NCI-H187 treated with DMSO at 0.1 percent for 48 hours (cell line): ENCODE measurements around the gene FBXO34.

Source experiments
- DNase-seq: peaks from one replicate; lab custom pipeline; 2025; lab: John Stamatoyannopoulos, UW

FBXO34 gene, protein sequence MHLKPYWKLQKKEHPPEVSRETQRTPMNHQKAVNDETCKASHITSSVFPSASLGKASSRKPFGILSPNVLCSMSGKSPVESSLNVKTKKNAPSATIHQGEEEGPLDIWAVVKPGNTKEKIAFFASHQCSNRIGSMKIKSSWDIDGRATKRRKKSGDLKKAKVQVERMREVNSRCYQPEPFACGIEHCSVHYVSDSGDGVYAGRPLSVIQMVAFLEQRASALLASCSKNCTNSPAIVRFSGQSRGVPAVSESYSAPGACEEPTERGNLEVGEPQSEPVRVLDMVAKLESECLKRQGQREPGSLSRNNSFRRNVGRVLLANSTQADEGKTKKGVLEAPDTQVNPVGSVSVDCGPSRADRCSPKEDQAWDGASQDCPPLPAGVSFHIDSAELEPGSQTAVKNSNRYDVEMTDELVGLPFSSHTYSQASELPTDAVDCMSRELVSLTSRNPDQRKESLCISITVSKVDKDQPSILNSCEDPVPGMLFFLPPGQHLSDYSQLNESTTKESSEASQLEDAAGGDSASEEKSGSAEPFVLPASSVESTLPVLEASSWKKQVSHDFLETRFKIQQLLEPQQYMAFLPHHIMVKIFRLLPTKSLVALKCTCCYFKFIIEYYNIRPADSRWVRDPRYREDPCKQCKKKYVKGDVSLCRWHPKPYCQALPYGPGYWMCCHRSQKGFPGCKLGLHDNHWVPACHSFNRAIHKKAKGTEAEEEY

DNA sequence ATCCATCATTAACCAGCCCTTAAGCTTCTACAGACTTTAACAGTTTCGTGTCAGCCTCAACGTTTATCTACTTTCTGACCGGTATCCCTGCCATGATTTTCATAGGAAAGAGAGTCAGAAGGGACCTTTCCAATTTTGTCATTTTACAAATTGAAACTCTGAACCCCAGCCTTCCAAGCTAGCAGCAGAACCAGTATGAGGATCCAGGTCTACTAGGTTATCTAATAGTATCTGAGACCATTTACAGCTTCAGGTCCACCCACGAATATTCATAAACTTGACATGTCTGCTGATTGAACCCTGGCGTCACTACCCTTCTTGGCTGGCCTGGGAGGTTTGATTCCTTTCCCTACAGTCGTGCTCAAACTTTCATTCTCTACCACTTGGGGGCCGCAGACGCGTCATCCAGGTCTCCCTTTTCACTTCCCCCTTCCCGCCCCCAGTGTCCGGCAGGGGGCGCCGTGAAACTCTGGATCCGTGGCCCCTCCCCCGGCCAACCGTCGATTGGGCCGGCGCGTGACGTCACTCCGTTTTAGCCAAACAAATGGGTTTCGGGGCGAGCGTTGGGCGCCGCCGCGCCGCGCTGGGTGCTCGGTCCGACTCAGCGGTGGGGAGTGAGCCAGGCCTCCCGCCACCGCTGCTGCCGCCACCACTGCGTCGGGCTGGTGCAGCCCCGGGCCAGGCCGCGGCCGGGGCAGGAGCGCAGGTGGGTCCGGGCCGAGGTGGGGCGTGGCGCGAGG is at the start of gene FBXO34:
FBXO34 (plus strand) TSS at position 590 of the 740 bp plus-strand sequence. CDS start 78,970 bp downstream, outside the sequence.
- peak; percentile 80 for DNase-seq

DNA sequence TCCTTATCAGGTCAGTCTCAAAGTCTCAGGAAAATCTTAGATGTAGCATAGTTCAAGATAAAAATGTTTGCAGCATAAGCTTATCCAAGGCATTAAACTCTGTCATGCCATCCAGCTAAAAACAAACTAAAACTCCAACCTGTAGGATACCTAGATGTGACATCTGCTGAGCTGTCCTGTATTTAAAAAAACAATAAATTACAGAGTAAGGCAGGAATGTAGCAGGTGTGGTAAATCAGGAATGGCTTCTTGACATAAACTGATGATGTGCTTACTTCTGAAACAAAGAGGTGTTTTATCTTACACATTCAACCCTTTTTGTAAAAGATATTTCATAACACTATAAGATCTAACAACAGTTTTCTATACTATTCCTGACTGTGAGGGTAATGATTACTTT is 49.3 kb upstream of the FBXO34 start:
- DNase-seq: no peak

DNA sequence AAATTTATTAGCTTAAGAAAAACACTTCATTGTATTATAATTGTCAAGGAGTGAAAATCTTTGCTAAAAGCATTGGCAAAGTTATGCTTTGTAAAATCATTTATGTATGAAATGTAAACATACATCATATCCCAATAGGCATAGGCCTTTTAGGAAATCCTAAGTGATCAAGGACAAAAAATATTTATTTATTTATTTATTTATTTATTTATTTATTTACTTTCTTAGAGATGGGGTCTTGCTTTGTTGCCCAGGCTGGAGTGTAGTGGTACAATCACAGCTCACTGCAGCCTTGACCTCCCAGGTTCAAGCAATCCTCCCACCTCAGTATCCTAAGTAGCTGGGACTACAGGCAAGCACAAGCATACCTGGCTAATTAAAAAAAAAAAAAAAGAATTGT is 47.9 kb upstream of the FBXO34 start:
- no peak for DNase-seq

DNA sequence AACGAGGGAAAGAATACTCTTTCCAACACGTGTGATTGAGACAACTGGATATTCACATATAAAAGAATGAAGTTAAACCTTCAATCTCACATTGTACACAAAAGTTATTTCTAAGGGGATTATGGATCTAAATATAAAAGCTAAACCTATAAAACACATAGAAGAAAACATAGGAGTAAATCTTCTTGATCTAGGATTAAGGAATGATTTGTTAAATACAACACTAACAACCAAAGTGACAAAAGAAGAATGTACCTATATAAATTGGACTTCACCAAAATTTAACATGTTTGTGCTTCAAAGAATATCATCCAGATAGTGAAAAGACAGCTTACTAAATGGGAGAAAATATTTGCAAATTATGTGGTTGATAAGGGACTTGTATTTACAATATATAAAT is 43.0 kb upstream of the FBXO34 start:
- no peak for DNase-seq

DNA sequence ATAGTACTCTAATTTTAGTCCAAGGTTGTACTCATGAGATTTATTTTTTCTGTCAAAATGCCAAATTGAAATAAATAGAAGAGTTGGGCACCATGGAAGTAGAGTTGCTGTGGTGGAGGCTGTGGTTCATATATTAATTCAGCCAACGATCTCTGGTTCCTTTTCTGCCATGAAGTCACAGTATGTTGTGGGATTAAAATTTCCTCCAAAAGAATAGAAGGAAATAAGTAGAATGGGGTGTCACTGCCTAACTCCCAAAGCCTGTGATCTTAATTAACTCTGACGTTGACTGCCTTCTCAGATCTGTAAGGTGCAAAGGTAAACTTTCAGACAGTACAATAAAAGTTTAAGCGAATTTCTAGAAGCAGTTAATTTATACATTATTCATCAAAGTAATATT is 37.6 kb upstream of the FBXO34 start:
- no peak for DNase-seq

DNA sequence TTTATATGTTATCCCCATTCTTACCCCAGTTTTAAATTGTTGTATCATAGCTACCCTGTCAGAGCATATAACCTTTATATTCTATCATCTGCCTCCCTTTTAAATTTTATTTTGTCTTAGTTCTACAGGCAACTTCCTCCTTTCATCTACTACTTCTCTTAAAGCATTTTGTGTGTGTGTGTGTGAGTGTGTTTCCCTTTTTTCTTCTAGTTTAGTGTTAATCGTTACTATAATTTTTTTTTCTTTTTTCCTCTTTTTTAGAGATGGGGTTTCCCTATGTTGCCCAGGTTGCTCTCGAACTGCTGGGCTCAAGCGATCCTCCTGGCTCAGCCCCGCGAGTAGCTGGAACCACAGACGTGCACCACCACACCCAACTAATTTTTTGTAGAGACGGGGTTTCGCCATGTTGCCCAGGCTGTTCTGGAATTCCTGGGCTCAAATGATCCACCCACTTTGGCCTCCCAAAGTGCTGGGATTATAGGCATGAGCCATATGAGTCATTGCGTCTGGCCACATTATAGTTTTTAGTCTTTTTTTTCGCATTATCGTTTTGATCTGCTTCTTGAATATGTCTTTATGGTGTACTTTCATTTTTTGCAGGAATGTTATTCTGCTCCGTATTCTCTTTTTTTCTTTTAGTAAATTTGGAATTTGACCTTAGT is 33.1 kb upstream of the FBXO34 start:
- no peak for DNase-seq

DNA sequence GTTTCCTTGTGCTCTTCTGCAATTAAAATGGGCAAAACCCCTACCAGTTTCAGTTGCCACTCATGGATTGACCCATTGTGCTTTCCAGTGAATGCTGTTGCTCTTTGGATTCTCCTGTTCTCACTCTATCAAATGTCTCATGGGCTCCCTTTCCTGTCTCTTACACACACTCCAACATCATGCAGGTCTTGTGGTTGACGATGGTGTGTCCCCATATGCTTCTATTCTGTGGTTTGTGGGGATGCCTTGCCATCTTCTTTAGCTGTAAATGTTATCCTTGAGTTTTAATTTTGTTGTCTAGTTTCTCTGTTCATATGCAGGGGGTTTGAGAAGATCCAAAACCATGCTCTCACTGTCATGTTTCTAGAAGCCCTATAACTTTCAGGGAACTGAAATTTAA is 31.9 kb upstream of the FBXO34 start:
- DNase-seq: no peak

DNA sequence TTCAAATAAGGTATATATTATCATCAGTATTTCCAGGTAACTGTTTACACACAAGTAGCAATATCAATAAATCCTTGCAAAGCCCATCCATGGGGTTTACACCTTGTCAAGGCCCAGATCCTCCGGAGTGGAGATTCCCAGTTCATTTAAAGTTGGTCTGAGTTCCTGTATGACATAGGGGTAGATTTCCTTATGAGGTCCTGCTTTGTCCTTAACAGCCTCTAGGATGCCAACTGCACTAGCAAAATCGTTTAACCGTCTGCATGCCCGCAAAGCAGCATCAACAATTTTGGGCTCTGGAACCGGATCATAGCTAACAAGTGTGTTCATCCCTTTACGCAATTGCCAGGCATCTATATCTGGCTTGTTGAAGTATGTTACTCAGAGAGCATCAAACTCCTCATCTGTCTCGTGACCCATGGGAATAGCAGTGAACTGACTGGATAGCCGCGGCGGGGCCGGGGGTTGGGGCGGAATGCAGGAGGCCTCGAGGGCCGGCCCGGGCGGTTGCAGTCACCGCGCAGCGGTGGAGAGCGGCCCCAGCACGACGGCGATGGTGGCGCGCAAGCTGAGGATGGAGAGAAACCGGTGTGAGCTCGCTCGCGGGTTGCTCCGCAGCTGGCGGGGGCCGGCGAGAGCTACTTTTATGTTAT is 30.6 kb upstream of the FBXO34 start:
- no peak for DNase-seq

DNA sequence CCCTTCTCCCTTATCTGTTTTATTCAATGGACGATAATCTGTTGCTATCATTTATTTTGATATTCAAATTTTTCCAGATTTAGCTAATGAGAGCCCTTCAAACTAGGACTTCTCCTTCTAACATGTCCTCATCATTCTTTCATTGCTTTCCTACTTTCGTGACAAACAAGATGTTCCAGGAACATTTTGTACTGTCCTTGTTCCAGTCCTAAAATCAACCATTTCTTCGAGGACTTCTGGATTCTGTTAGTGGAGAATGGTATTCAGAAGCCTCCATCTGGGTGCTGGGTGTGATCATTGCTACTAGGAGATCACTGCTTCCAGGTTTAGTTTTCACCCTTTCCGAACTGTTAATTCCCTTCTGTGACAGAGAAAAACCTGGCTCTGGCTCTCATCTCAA is 29.5 kb upstream of the FBXO34 start:
- DNase-seq: no peak

DNA sequence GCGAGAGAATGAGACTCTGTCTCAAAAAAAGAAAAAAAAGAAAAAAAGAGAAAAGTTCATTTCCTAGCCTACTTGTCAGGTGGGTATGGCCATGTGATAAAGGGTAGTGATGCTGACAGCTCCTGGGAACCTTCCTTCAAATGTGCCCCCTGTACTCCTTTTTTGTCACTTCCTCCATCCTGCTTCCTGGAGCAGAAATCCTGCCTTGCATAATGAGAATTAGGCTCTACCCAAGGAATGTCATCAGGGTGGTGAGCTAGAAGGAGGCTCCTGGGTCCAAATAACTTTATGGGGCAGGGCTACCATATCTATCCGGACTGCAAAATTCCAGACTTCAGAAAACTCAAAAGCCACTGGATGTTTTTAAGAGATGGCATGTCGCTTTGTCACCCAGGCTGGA is 27.8 kb upstream of the FBXO34 start:
- no peak for DNase-seq

DNA sequence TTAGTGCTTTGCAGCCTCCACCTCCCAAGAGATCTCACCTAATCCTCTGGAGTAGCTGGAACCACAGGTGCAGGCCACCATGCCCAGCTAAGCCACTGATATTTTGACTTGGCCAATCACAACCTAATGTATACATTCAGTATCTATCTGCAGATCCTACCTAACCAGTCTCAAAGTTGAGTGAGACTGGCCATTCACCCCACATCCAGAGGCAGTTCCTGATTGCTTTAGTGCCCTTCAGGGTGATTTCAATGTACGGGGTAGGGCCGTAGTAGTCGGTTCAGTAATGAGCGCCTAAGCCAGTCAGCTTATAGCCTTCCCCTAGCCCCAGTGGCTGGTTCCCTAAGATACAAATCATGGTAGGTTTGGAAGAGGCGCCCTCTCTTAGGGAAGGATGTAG is 27.4 kb upstream of the FBXO34 start:
- no peak for DNase-seq

DNA sequence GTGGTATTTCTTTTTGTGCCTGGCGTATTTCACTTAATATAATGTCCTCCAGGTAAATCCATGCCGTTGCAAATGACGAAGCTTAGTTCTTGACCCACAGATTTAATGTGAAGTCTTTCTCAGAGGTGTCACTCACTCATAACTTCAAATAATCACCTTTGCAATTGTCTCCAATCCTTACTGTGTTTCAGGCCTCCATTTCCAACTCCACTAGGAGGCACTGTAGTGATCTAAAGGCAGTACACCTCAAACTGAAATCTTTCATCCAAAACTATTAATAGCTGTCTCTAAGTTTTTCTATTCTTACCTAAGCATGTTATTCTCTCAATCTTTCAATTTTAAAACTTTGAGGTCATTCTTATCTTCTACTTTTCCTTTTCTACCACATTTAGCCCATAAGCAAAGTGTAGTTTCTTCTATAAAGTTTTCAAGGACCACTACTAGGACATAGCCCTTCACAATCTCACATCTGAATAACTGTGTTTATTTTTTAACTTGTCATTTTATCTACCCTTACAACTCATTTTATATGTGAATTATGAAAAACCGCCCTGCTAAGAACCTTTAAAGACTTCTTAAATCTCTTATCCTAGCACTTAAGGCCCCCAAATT is 25.5 kb upstream of the FBXO34 start:
- DNase-seq: no peak

DNA sequence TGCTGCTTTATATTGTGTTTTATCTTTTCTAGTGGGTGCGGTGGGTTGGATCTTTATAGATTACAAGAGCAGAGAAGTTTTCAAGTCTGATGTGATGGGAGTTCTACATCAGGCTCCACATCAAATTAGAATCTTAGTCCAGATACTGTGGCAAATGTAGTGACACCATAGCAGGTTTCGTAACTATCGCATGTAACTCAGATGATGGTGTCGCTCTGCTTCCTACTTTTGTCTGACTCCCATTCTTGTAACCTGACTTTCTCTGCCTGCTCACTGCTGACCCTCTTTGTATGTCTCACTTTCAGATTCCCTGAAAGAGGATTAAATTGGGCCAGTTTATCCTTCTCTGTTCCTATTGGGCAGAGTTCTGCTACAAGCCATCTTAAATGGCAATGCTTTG is 22.8 kb upstream of the FBXO34 start:
- no peak for DNase-seq

DNA sequence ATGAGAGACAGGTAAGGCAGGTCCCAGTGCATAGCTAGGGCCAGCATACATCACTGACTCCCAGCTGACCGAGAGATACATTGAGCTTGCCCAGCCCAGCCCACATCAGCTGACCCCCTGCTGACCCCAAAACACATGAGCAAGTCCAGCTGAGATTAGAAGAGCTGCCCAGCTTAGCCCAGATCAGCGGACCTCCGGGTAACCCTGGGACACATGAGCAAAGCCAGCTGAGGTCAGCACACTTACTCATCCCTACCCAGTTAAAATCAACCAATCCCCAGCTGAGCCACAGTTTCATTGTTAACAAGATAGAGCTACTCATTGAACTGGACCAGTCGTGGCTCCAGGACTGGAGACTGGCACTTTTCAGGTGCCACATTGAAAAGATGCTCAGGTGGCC is 21.8 kb upstream of the FBXO34 start:
- DNase-seq: no peak

DNA sequence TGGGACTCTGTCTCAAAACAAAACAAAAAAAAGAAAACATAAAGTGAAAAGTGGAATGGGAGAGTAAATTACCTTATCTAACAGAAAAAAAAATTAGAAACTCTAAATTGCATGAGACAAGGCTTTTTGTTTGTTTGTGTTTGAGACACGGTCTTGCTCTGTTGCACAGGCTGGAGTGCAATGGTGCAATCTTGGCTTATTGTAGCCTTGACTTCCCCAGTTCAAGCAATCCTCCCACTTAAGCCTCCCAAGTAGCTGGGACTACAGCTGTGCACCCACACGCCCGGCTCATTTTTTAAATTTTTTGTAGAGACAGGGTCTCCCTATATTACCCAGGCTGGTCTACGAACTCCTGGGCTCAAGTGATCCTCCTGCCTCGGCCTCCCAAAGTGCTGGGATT is 17.9 kb upstream of the FBXO34 start:
- no peak for DNase-seq

DNA sequence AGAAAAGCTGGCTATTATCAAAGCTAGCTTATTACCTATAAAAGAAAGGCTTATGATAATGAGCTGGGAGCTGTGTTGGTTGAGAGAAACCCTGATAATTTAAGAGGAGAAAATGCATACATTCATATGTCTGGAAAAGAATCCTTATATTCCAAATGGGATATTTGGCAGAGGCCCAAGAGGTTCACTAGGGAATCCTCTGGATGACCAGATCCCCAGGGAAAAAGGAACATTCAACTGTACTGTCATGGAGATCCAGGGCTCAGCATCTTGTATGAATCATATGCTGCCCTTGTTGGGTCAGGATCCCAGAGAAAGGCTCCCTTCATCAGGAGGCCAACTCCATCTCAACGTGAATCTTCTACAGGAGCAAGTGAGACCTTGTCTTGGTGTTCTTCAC is 16.6 kb upstream of the FBXO34 start:
- no peak for DNase-seq

DNA sequence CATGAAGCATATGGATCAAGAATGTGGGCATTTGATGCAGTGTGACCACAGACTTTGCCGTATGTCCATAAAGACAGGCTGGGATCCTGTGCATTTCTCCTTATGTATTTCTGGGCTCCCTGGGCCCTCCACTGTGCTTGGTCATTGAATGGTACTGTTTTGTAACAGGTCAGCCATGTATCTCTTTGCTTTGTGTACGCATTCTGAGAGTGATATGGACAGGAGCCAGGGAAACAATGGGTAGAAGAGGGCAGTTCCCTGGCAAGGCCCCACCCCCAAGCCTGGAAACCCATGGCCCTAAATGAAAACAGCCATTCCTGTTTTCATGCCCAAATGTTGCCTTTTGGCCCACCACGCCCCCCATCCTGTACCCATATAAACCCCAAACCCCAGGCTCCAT is 15.2 kb upstream of the FBXO34 start:
- DNase-seq: no peak

DNA sequence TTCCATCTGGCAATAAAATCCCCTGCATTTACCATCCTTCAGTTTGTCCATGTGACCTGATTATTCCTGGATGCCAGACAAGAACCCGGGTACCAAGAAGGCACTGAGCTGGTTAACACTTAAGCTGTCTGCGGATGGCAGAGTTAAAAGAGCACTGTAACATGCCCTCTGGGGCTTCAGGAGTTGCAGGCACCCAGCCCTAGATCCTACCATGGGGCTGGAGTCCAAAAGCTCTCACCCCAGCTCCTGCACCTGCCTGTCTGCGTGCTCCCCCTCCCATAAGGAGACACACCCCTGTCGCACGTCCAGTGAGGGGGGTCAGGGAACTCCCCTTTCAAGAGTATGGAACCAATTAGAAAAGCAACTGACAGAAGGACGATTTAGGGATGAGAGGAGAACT is 14.6 kb upstream of the FBXO34 start:
- DNase-seq: no peak

DNA sequence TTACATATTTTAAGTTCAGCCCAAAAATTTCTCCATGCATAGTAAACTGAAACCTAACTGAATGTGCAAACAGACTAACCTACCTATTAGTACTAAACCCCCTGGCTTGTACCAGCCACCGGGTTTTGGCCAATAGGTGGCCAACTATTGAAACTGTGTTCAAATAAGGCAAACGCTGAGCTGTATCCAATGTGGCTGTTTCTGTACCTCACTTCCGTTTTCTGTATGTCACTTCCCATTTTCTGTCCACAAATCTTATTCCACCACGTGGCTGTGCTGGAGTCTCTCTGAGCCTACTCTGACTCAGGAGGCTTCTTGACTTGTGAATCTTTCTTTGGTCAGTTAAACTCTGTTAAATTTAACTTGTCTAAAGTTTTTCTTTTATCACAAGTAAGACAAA is 6.0 kb upstream of the FBXO34 start:
- DNase-seq: no peak

DNA sequence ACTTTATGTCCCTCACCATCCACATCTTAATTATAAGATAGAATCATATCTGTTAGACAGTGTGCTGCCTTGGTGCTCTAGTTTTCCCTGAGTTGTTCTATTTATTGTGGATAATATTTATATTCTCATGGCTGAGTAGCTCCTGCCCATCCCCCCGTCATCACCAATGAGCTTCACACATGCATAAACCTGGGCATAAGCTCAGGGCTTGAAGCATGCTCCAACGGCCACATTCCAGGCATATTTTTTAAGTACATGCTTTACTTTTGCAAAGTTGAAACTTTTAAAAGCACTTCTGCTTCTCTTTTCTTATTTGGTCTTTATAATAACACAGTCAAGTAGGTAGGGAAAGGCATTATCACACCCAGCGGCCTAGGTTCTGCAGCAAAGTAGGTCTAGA is 3.4 kb upstream of the FBXO34 start:
- DNase-seq: no peak

DNA sequence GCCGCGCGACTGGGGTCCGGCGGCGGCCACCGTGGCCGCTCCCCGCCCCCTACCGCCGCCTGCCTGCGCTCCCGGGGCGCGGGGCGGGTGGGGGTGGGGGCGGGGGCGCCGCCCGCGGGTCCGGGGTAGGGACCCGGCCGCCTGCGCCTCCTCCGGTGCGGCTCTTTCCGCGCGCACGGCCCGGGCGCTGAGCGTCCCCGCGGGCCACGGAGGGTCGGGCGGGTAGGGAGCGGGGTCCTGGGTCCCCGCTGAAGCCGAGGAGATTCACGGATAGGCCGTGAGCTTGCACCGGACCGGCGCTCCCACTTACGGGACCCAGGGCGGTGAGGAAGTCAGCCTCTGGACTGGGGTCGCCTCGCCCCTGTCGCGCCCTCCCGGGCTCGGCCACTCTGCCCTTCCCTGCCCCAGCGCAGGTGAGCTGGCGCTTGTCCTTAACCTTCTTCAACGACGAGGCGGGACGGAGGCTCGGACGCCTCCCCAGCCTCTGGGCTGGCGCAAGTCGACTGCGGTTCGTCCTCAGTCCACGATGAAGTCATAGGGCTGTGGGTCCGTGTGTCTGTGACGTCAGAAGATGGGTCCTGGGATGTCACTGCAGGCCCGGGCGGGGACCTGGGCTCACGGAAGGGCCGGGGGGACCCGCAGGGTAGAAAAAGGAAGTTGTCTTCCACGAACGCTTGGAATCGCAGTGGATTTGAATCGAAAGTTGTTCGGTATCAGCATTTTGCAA is 514 bp downstream of the FBXO34 start:
- peak; percentile 14 for DNase-seq
